ENCODE measurements around the gene TPSAB1. TPM values are rescaled to one million over a fixed set of nuclear protein-coding genes. Genes with fewer than 3 reads are reported as not detected.
"Not testable (repeated sequence)": the region's sequence is repeated elsewhere in the genome, so short reads cannot be mapped to it uniquely, and the experiment has no call there.

TPSAB1 gene
- total RNA-seq, 2 experiments from 2014 or later: not detected

GRCh38 chr16:1256296-1256873 lies 15.9 kb downstream of the TPSAB1 start:
- H3K27me3 Mint-ChIP-seq: peaks cover 13% of the 10 kb centered on the region
- H3K4me3 Mint-ChIP-seq; H3K4me1 Mint-ChIP-seq (ENCODE audit: low read depth); intact Hi-C loops (cut with micrococcal nuclease); DNase-seq; ATAC-seq; H3K9me3 Mint-ChIP-seq; H3K27ac Mint-ChIP-seq; H3K36me3 Mint-ChIP-seq (ENCODE audit: low read depth); POLR2A ChIA-PET; CTCF ChIA-PET: not testable (repeated sequence)

- Mint-ChIP-seq H3K4me3 (no peak overlapping the region), H3K9me3 (no peaks in the 10 kb centered on the region), H3K27me3 (peaks cover 16% of the 10 kb centered on the region), H3K27ac (no peak overlapping the region), H3K36me3 (ENCODE audit: low read depth) (no peaks in the 10 kb centered on the region), H3K4me1 (ENCODE audit: low read depth) (peaks cover 3% of the 10 kb centered on the region)
- ChIA-PET CTCF (no interaction called here), POLR2A (no interaction called here)
- intact Hi-C loops (cut with micrococcal nuclease): no loop called here
- no peak for DNase-seq
- no peak for ATAC-seq
- no peak for TF ChIP-seq CTCF (IDR thresholded peaks at IDR 0.05)
Measured at GRCh38 chr16:1256874-1257322, 16.4 kb downstream of the TPSAB1 start.

GRCh38 chr16:1257561-1258224 lies 17.2 kb downstream of the TPSAB1 start:
- POLR2A ChIA-PET: no interaction called here

GRCh38 chr16:1258225-1258600 lies 17.7 kb downstream of the TPSAB1 start:
- H3K36me3 Mint-ChIP-seq (ENCODE audit: low read depth): no peaks in the 10 kb centered on the region
- H3K9me3 Mint-ChIP-seq: no peaks in the 10 kb centered on the region
- CTCF ChIA-PET: no interaction called here
- no peak overlapping the region for H3K4me3 Mint-ChIP-seq
- DNase-seq: no peak
- H3K4me1 Mint-ChIP-seq (ENCODE audit: low read depth): peaks cover 3% of the 10 kb centered on the region
- ATAC-seq: no peak
- no peak overlapping the region for H3K27ac Mint-ChIP-seq
- H3K27me3 Mint-ChIP-seq: peaks cover 21% of the 10 kb centered on the region
- POLR2A ChIA-PET: no interaction called here
- intact Hi-C loops (cut with micrococcal nuclease): no loop called here
- TF ChIP-seq CTCF (IDR thresholded peaks at IDR 0.05): no peak

More at GRCh38 chr16:1257561-1258224, 17.2 kb downstream of the TPSAB1 start:
- no peak for DNase-seq
- H3K4me1 Mint-ChIP-seq (ENCODE audit: low read depth): peaks cover 3% of the 10 kb centered on the region
- no peak for TF ChIP-seq CTCF (IDR thresholded peaks at IDR 0.05)
- H3K27ac Mint-ChIP-seq: no peak overlapping the region
- H3K4me3 Mint-ChIP-seq: no peak overlapping the region
- CTCF ChIA-PET: no interaction called here
- no peaks in the 10 kb centered on the region for H3K36me3 Mint-ChIP-seq (ENCODE audit: low read depth)
- H3K27me3 Mint-ChIP-seq: peaks cover 21% of the 10 kb centered on the region
- ATAC-seq: no peak
- no peaks in the 10 kb centered on the region for H3K9me3 Mint-ChIP-seq
- intact Hi-C loops (cut with micrococcal nuclease): no loop called here

- H3K4me3 Mint-ChIP-seq: no peak overlapping the region
- intact Hi-C loops (cut with micrococcal nuclease): no loop called here
- CTCF ChIA-PET: no interaction called here
Measured at GRCh38 chr16:1258906-1259759, 18.6 kb downstream of the TPSAB1 start.

More at GRCh38 chr16:1258906-1259759, 18.6 kb downstream of the TPSAB1 start:
- no peaks in the 10 kb centered on the region for H3K36me3 Mint-ChIP-seq (ENCODE audit: low read depth)
- no peak for TF ChIP-seq CTCF (IDR thresholded peaks at IDR 0.05)
- ATAC-seq: no peak
- peaks cover 21% of the 10 kb centered on the region for H3K27me3 Mint-ChIP-seq
- H3K4me1 Mint-ChIP-seq (ENCODE audit: low read depth): peaks cover 3% of the 10 kb centered on the region
- POLR2A ChIA-PET: no interaction called here
- H3K27ac Mint-ChIP-seq: no peak overlapping the region
- H3K9me3 Mint-ChIP-seq: peaks cover under 1% of the 10 kb centered on the region
- peak; percentile 16 for DNase-seq

Data from activated CD8-positive, alpha-beta T cell treated with anti-CD3 and anti-CD28 coated beads for 36 hours (primary cell).